ENCODE measurements around the gene HELT.

DNA sequence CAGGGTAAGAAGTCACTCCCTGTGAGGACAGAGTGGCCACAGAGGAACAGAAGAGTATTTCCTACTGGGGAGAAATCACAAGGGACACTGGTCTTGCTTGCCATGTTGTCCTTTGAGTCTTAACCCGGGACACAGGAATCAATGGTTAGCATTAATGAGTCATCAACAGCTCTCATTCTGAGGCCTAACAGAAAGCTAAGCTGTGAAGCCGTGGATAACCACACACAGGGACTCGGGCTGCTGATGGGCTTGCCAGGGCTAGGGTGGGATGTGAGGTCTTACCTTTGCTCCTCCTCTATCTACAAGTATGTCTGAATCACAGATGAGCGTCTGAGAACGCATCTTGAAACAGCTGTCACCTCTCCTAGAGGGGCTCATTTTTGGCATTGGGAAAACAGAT, 22.2 kb downstream of the HELT start:
- TF ChIP-seq, protein P1, sequence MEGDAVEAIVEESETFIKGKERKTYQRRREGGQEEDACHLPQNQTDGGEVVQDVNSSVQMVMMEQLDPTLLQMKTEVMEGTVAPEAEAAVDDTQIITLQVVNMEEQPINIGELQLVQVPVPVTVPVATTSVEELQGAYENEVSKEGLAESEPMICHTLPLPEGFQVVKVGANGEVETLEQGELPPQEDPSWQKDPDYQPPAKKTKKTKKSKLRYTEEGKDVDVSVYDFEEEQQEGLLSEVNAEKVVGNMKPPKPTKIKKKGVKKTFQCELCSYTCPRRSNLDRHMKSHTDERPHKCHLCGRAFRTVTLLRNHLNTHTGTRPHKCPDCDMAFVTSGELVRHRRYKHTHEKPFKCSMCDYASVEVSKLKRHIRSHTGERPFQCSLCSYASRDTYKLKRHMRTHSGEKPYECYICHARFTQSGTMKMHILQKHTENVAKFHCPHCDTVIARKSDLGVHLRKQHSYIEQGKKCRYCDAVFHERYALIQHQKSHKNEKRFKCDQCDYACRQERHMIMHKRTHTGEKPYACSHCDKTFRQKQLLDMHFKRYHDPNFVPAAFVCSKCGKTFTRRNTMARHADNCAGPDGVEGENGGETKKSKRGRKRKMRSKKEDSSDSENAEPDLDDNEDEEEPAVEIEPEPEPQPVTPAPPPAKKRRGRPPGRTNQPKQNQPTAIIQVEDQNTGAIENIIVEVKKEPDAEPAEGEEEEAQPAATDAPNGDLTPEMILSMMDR (conservative IDR thresholded peaks at IDR 0.05 in 1 of 2, IDR thresholded peaks at IDR 0.05 in 1 of 2; ENCODE audit: low read depth in 1 of 2, low read length in 2 of 2): no peak
- no peak for TF ChIP-seq EZH2 (IDR thresholded peaks at IDR 0.05; ENCODE audit: low read length, missing control alignments)
